Kidney epithelial cell (primary cell): ENCODE data around the gene AP3M1. TPM values are rescaled to one million over a fixed set of nuclear protein-coding genes. Genes with fewer than 3 reads are reported as not detected.
"Not testable (repeated sequence)": the region's sequence is repeated elsewhere in the genome, so short reads cannot be mapped to it uniquely, and the experiment has no call there.

Source experiments
- DNase-seq: peaks from one replicate; pipeline ENCODE4 v3.0.0-alpha.2; 2010; ENCODE audit warnings: low read depth
- H3K27me3 ChIP-seq: 2 replicates; pipeline ENCODE4 v1.6.0; 2011; ENCODE audit warnings: low read length; ENCODE audit not compliant: control insufficient read depth, insufficient read depth
- H3K36me3 ChIP-seq: 2 replicates; pipeline ENCODE4 v1.5.1; 2011; ENCODE audit warnings: low read length; ENCODE audit not compliant: control insufficient read depth, insufficient read depth
- H3K4me3 ChIP-seq: 2 replicates; pipeline ENCODE4 v1.5.1; 2011; ENCODE audit warnings: low read depth, mild to moderate bottlenecking, control low read depth, low read length
- CTCF ChIP-seq: IDR thresholded peaks from 2 replicates; pipeline ENCODE4 v1.5.1; 2011; ENCODE audit warnings: mild to moderate bottlenecking, moderate library complexity, low read length, control low read depth, inconsistent platforms; ENCODE audit not compliant: insufficient read depth, poor library complexity, severe bottlenecking
- total RNA-seq: library from RNA; depleted of rRNA; stranded (reverse); fragments of >200 nt; gene quantifications from 2 replicates; pipeline ENCODE4 v1.2.3, GENCODE V29; 2015

Gene AP3M1
- total RNA-seq, 1 donor from 2014 or later: 31.0 TPM

GRCh38 chr10:74189999-74190421 lies 39.4 kb upstream of the AP3M1 start:
- Histone ChIP-seq H3K27me3 (no peaks in the 10 kb centered on the region), H3K4me3 (no peak overlapping the region), H3K36me3 (no peaks in the 10 kb centered on the region)
- peak; percentile 69 for DNase-seq
- no peak for TF ChIP-seq CTCF

GRCh38 chr10:74188617-74189016 lies 38.0 kb upstream of the AP3M1 start:
- not testable (repeated sequence) for H3K36me3 ChIP-seq, DNase-seq, H3K27me3 ChIP-seq, H3K4me3 ChIP-seq

- Histone ChIP-seq H3K27me3 (no peaks in the 10 kb centered on the region), H3K4me3 (no peak overlapping the region), H3K36me3 (no peaks in the 10 kb centered on the region)
- no peak for TF ChIP-seq CTCF
- DNase-seq: no peak
These were observed 36.6 kb upstream of the AP3M1 start for GRCh38 chr10:74187237-74187636.

GRCh38 chr10:74186678-74187077 lies 36.0 kb upstream of the AP3M1 start:
- no peaks in the 10 kb centered on the region for H3K36me3 ChIP-seq
- H3K4me3 ChIP-seq: no peak overlapping the region
- H3K27me3 ChIP-seq: no peaks in the 10 kb centered on the region
- DNase-seq: no peak
- TF ChIP-seq CTCF: no peak

- TF ChIP-seq CTCF: no peak
- no peak for DNase-seq
- Histone ChIP-seq H3K27me3 (no peaks in the 10 kb centered on the region), H3K36me3 (no peaks in the 10 kb centered on the region), H3K4me3 (no peak overlapping the region)
These were observed 28.6 kb upstream of the AP3M1 start for GRCh38 chr10:74179111-74179710.

GRCh38 chr10:74178042-74178791 lies 27.6 kb upstream of the AP3M1 start:
- no peak for TF ChIP-seq CTCF
- Histone ChIP-seq H3K27me3 (no peaks in the 10 kb centered on the region), H3K36me3 (no peaks in the 10 kb centered on the region), H3K4me3 (no peak overlapping the region)
- no peak for DNase-seq
